ENCODE measurements around the gene CTNNBL1. TPM values are rescaled to one million over a fixed set of nuclear protein-coding genes. Genes with fewer than 3 reads are reported as not detected.

Gene CTNNBL1
- total RNA-seq, 1 experiment from 2014 or later, result 203 TPM

DNA sequence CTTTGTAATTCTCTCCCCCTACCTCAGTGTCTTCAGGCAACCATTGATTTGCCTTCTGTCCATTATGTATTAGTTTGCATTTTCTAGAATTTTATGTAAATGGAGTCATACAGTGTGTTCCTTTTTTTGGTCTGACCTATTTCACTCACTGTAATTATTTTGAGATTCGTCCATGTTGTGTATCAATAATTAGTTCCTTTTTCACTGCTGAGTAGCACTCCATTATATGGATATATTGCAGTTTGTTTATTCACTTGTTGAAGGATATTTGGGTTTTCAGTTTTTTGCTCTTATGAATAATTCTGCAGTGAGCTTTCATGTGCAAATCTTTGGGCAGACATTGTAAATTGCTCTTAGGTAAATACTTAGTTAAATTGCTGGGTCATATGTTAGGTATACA, 97.1 kb downstream of the CTNNBL1 start:
- ChIA-PET POLR2A (no interaction called here), CTCF (no interaction called here)
- Histone ChIP-seq H3K27me3 (replicated peaks; ENCODE audit: control insufficient read depth, insufficient read depth, low read length) (no peaks in the 10 kb centered on the region), H3K36me3 (ENCODE audit: control insufficient read depth, insufficient read depth, low read length) (peaks cover 5% of the 10 kb centered on the region), H3K9me3 (no peaks in the 10 kb centered on the region), H3K4me3 (ENCODE audit: low read depth, low read length) (no peak overlapping the region), H3K4me1 (no peaks in the 10 kb centered on the region)
- TF ChIP-seq, protein P1, sequence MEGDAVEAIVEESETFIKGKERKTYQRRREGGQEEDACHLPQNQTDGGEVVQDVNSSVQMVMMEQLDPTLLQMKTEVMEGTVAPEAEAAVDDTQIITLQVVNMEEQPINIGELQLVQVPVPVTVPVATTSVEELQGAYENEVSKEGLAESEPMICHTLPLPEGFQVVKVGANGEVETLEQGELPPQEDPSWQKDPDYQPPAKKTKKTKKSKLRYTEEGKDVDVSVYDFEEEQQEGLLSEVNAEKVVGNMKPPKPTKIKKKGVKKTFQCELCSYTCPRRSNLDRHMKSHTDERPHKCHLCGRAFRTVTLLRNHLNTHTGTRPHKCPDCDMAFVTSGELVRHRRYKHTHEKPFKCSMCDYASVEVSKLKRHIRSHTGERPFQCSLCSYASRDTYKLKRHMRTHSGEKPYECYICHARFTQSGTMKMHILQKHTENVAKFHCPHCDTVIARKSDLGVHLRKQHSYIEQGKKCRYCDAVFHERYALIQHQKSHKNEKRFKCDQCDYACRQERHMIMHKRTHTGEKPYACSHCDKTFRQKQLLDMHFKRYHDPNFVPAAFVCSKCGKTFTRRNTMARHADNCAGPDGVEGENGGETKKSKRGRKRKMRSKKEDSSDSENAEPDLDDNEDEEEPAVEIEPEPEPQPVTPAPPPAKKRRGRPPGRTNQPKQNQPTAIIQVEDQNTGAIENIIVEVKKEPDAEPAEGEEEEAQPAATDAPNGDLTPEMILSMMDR (IDR thresholded peaks at IDR 0.05; ENCODE audit: insufficient read depth in 1 of 2, low read depth in 1 of 2, low read length in 1 of 2, severe bottlenecking in 1 of 2, unreplicated experiment in 1 of 2), result no peak
- no peaks in the 10 kb centered on the region for H3K27me3 Mint-ChIP-seq (ENCODE audit: insufficient read depth, unreplicated experiment)
- no peaks in the 10 kb centered on the region for H3K4me1 Mint-ChIP-seq (ENCODE audit: low read depth, unreplicated experiment)
- H3K9me3 Mint-ChIP-seq (ENCODE audit: unreplicated experiment), result peaks cover 10% of the 10 kb centered on the region
- no peak overlapping the region for H3K27ac Mint-ChIP-seq (ENCODE audit: unreplicated experiment)
- intact Hi-C loops (cut with micrococcal nuclease; ENCODE audit: unreplicated experiment), result no loop called here
- no peak overlapping the region for H3K4me3 Mint-ChIP-seq (ENCODE audit: unreplicated experiment)
- BruUV-seq (replicated peaks), result no TSS peak
- no peak for DNase-seq
- H3K36me3 Mint-ChIP-seq (ENCODE audit: insufficient read depth, unreplicated experiment), result peaks cover 37% of the 10 kb centered on the region

DNA sequence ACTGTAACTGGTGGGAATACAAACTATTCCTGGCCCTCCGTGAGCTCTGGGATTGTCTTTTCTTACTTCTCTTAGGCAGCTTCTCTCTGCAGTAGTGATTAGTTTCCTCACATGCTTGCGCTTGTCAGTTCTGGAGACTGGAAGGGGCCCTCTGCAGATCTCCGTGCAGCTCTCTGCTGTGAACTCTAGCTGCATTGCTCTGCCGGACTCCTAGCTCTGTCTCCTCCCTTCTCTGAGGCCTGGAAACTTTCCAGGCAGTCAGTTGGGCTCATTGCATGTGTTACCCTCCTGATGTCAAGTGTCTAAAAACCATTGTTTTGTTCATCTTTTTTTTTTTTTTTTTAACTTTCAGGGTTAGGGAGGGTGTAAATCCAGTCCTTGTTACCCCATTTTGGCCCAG, 102.3 kb downstream of the CTNNBL1 start:
- Mint-ChIP-seq H3K4me1 (ENCODE audit: low read depth, unreplicated experiment) (no peaks in the 10 kb centered on the region), H3K27me3 (ENCODE audit: insufficient read depth, unreplicated experiment) (no peaks in the 10 kb centered on the region), H3K4me3 (ENCODE audit: unreplicated experiment) (no peak overlapping the region), H3K9me3 (ENCODE audit: unreplicated experiment) (peaks cover 10% of the 10 kb centered on the region), H3K36me3 (ENCODE audit: insufficient read depth, unreplicated experiment) (peaks cover 18% of the 10 kb centered on the region), H3K27ac (ENCODE audit: unreplicated experiment) (no peak overlapping the region)
- ChIA-PET CTCF (interaction anchor here (0.7 kb wide), 1 partner anchor 232 kb away, joined by 3 read pairs; no protein-coding TSS in a partner anchor), POLR2A (interaction anchor here (0.7 kb wide), 1 partner anchor 156 kb away, joined by 12 read pairs; no protein-coding TSS in a partner anchor)
- no peaks in the 10 kb centered on the region for H3K9me3 ChIP-seq
- H3K4me1 ChIP-seq, result no peaks in the 10 kb centered on the region
- H3K27me3 ChIP-seq (replicated peaks; ENCODE audit: control insufficient read depth, insufficient read depth, low read length), result no peaks in the 10 kb centered on the region
- intact Hi-C loops (cut with micrococcal nuclease; ENCODE audit: unreplicated experiment), result no loop called here
- no peak for DNase-seq
- peaks cover 3% of the 10 kb centered on the region for H3K36me3 ChIP-seq (ENCODE audit: control insufficient read depth, insufficient read depth, low read length)
- no TSS peak for BruUV-seq (replicated peaks)
- TF ChIP-seq, protein P1 (IDR thresholded peaks at IDR 0.05; ENCODE audit: insufficient read depth in 1 of 2, low read depth in 1 of 2, low read length in 1 of 2, severe bottlenecking in 1 of 2, unreplicated experiment in 1 of 2), result no peak
- no peak overlapping the region for H3K4me3 ChIP-seq (ENCODE audit: low read depth, low read length)

DNA sequence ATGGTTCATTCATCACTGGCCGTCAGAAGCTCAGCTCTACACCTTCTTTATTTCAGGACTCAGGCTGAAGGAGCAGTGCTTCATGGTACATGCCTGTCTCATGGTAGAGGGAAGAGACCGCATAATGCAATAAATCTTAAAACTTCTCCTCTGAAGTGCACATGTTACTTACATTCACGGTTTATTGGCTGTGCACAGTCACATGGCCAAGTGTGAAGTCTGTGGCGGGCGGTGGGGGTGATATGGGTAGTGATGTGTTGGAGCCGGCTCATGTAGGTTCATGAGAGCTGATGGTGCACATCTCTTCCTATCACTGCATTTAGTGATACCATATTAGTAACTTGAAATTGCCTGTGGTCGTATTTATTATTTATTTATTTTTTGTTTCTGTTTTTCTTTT, 102.9 kb downstream of the CTNNBL1 start:
- intact Hi-C loops (cut with micrococcal nuclease; ENCODE audit: unreplicated experiment), result no loop called here
- POLR2A ChIA-PET, result no interaction called here

More for the DNA sequence above, 102.9 kb downstream of the CTNNBL1 start:
- Mint-ChIP-seq H3K27me3 (ENCODE audit: insufficient read depth, unreplicated experiment) (no peaks in the 10 kb centered on the region), H3K27ac (ENCODE audit: unreplicated experiment) (no peak overlapping the region), H3K9me3 (ENCODE audit: unreplicated experiment) (peaks cover 9% of the 10 kb centered on the region), H3K4me1 (ENCODE audit: low read depth, unreplicated experiment) (no peaks in the 10 kb centered on the region), H3K36me3 (ENCODE audit: insufficient read depth, unreplicated experiment) (peaks cover 18% of the 10 kb centered on the region), H3K4me3 (ENCODE audit: unreplicated experiment) (no peak overlapping the region)
- TF ChIP-seq, protein P1 (IDR thresholded peaks at IDR 0.05; ENCODE audit: insufficient read depth in 1 of 2, low read depth in 1 of 2, low read length in 1 of 2, severe bottlenecking in 1 of 2, unreplicated experiment in 1 of 2), result no peak
- Histone ChIP-seq H3K36me3 (ENCODE audit: control insufficient read depth, insufficient read depth, low read length) (peaks cover 3% of the 10 kb centered on the region), H3K4me3 (ENCODE audit: low read depth, low read length) (no peak overlapping the region), H3K9me3 (no peaks in the 10 kb centered on the region), H3K27me3 (replicated peaks; ENCODE audit: control insufficient read depth, insufficient read depth, low read length) (no peaks in the 10 kb centered on the region), H3K4me1 (no peaks in the 10 kb centered on the region)
- no peak for DNase-seq
- BruUV-seq (replicated peaks), result no TSS peak
- CTCF ChIA-PET, result no interaction called here
